Fibroblast of peridontal ligament (primary cell): ENCODE data around the gene EIF5A.

Source experiments
- DNase-seq: peaks from one replicate; pipeline ENCODE4 v3.0.0-alpha.2; 2010; ENCODE audit errors: extremely low read depth

The EIF5A gene

GRCh38 chr17:7306911-7307685 is at the start of gene EIF5A:
EIF5A (plus strand) TSS chr17:7307628; CDS start chr17:7309636, 2,008 bp downstream.
- peak; percentile 100 for DNase-seq

GRCh38 chr17:7258731-7259554 is 48.5 kb upstream of the EIF5A start:
- DNase-seq: no peak

- no peak for DNase-seq
Observed at GRCh38 chr17:7259555-7259889, 47.9 kb upstream of the EIF5A start.

- DNase-seq: no peak
Observed at GRCh38 chr17:7260151-7260550, 47.3 kb upstream of the EIF5A start.

- no peak for DNase-seq
Observed at GRCh38 chr17:7260651-7261378, 46.6 kb upstream of the EIF5A start.

GRCh38 chr17:7261379-7262191 is 45.8 kb upstream of the EIF5A start:
- no peak for DNase-seq

GRCh38 chr17:7262192-7262934 is 45.1 kb upstream of the EIF5A start, which contains the start of gene CLDN7:
CLDN7 (minus strand) TSS chr17:7262478; CDS start chr17:7262043, 435 bp downstream.
- no peak for DNase-seq

- no peak for DNase-seq
Observed at GRCh38 chr17:7262935-7263800, 44.3 kb upstream of the EIF5A start.

- no peak for DNase-seq
Observed at GRCh38 chr17:7263801-7264078, 43.7 kb upstream of the EIF5A start.

- DNase-seq: no peak
Observed at GRCh38 chr17:7266784-7267183, 40.6 kb upstream of the EIF5A start.

- DNase-seq: no peak
Observed at GRCh38 chr17:7279448-7279847, 28.0 kb upstream of the EIF5A start.

GRCh38 chr17:7280519-7281073 is 26.8 kb upstream of the EIF5A start:
- peak; percentile 78 for DNase-seq

- DNase-seq: peak; percentile 83
Observed at GRCh38 chr17:7281074-7281952, 26.1 kb upstream of the EIF5A start, which contains the start of gene SLC2A4. SLC2A4 (plus strand) TSS chr17:7281718; CDS start chr17:7281935, 217 bp downstream.

GRCh38 chr17:7281953-7282751 is 25.3 kb upstream of the EIF5A start:
- DNase-seq: no peak

GRCh38 chr17:7282752-7283321 is 24.6 kb upstream of the EIF5A start:
- no peak for DNase-seq

GRCh38 chr17:7283471-7284216 is 23.8 kb upstream of the EIF5A start:
- no peak for DNase-seq

- DNase-seq: no peak
Observed at GRCh38 chr17:7284911-7285310, 22.5 kb upstream of the EIF5A start.
